ENCODE data around the gene IPO13. TPM values are rescaled to one million over a fixed set of nuclear protein-coding genes. Genes with fewer than 3 reads are reported as not detected.

IPO13 gene
- total and polyA plus RNA-seq, 3 donors from 2014 or later, result 67.3 to 138 (median 77.0) TPM

GRCh38 chr1:43957407-43958040, 10.8 kb downstream of the IPO13 start:
- no peak overlapping the region for H3K4me3 ChIP-seq
- intact Hi-C loops (cut with DNase I; ENCODE audit: low total_unique reads), result no loop called here

GRCh38 chr1:43958351-43959255, 11.9 kb downstream of the IPO13 start:
- H3K4me3 ChIP-seq, result no peak overlapping the region
- TF ChIP-seq POLR2A (IDR thresholded peaks at IDR 0.05) (no peak), CTCF (IDR thresholded peaks at IDR 0.05) (no peak)
- DNase-seq, result no peak
- H3K4me1 ChIP-seq, result no peaks in the 10 kb centered on the region
- no peaks in the 10 kb centered on the region for H3K9me3 ChIP-seq
- H3K27me3 ChIP-seq, result no peaks in the 10 kb centered on the region
- 92 to 94% methylated on average over 9 of the region's 9 CpGs for WGBS, 2 donors
- intact Hi-C loops (cut with DNase I; ENCODE audit: low total_unique reads), result no loop called here
- H3K36me3 ChIP-seq (ENCODE audit: low read depth, missing control alignments), result no peaks in the 10 kb centered on the region
- no peak overlapping the region for H3K27ac ChIP-seq

More at GRCh38 chr1:43957407-43958040, 10.8 kb downstream of the IPO13 start:
- H3K27ac ChIP-seq, result no peak overlapping the region
- H3K27me3 ChIP-seq, result no peaks in the 10 kb centered on the region
- 93 to 95% methylated on average over 6 to 7 of the region's 7 CpGs for WGBS, 2 donors
- H3K9me3 ChIP-seq, result no peaks in the 10 kb centered on the region
- TF ChIP-seq CTCF (IDR thresholded peaks at IDR 0.05) (no peak), POLR2A (IDR thresholded peaks at IDR 0.05) (no peak)
- no peaks in the 10 kb centered on the region for H3K36me3 ChIP-seq (ENCODE audit: low read depth, missing control alignments)
- no peaks in the 10 kb centered on the region for H3K4me1 ChIP-seq
- no peak for DNase-seq

- TF ChIP-seq CTCF (IDR thresholded peaks at IDR 0.05), result no peak
- no peak for TF ChIP-seq POLR2A (IDR thresholded peaks at IDR 0.05)
- WGBS, 2 donors, result 89 to 95% methylated on average over 3 to 8 of the region's 8 CpGs
- Histone ChIP-seq H3K9me3 (no peaks in the 10 kb centered on the region), H3K27me3 (no peaks in the 10 kb centered on the region), H3K27ac (no peak overlapping the region), H3K36me3 (ENCODE audit: low read depth, missing control alignments) (no peaks in the 10 kb centered on the region), H3K4me1 (no peaks in the 10 kb centered on the region), H3K4me3 (no peak overlapping the region)
- DNase-seq, result no peak
- intact Hi-C loops (cut with DNase I; ENCODE audit: low total_unique reads), result no loop called here
These were observed 14.0 kb downstream of the IPO13 start for GRCh38 chr1:43960798-43961197.

- no peak for DNase-seq
- Histone ChIP-seq H3K9me3 (no peaks in the 10 kb centered on the region), H3K27me3 (no peaks in the 10 kb centered on the region), H3K4me3 (no peak overlapping the region), H3K4me1 (no peaks in the 10 kb centered on the region), H3K27ac (no peak overlapping the region), H3K36me3 (ENCODE audit: low read depth, missing control alignments) (no peaks in the 10 kb centered on the region)
- no peak for TF ChIP-seq POLR2A (IDR thresholded peaks at IDR 0.05)
- TF ChIP-seq CTCF (IDR thresholded peaks at IDR 0.05), result no peak
- intact Hi-C loops (cut with DNase I; ENCODE audit: low total_unique reads), result no loop called here
- 82 to 92% methylated on average over 3 of the region's 3 CpGs for WGBS, 2 donors
These were observed 14.9 kb downstream of the IPO13 start for GRCh38 chr1:43961692-43962091.
